HUES48 (cell line): ENCODE measurements around the gene TNKS1BP1.
"Not testable (repeated sequence)": the region's sequence is repeated elsewhere in the genome, so short reads cannot be mapped to it uniquely, and the experiment has no call there.

Experiments used
- H3K27ac ChIP-seq: one replicate; pipeline ENCODE4 v1.7.0; 2013; ENCODE audit warnings: low read depth, low read length, inconsistent platforms
- H3K27me3 ChIP-seq: 2 replicates; pipeline ENCODE4 v1.6.1; 2013; ENCODE audit warnings: mild to moderate bottlenecking, low read length; ENCODE audit not compliant: control insufficient read depth, insufficient read depth
- H3K36me3 ChIP-seq: 2 replicates; pipeline ENCODE4 v1.6.1; 2013; ENCODE audit warnings: low read length; ENCODE audit not compliant: control insufficient read depth, insufficient read depth
- H3K4me1 ChIP-seq: 2 replicates; pipeline ENCODE4 v1.6.1; 2013; ENCODE audit warnings: mild to moderate bottlenecking, low read length; ENCODE audit not compliant: control insufficient read depth, insufficient read depth
- H3K4me3 ChIP-seq: 2 replicates; pipeline ENCODE4 v1.5.1; 2013; ENCODE audit warnings: mild to moderate bottlenecking, low read depth, low read length
- H3K9ac ChIP-seq: 2 replicates; pipeline ENCODE4 v1.6.1; 2013; ENCODE audit warnings: mild to moderate bottlenecking, low read depth, low read length, moderate library complexity
- H3K9me3 ChIP-seq: 2 replicates; pipeline ENCODE4 v1.6.1; 2013; ENCODE audit warnings: low read length; ENCODE audit not compliant: control insufficient read depth, insufficient read depth

TNKS1BP1 gene

DNA sequence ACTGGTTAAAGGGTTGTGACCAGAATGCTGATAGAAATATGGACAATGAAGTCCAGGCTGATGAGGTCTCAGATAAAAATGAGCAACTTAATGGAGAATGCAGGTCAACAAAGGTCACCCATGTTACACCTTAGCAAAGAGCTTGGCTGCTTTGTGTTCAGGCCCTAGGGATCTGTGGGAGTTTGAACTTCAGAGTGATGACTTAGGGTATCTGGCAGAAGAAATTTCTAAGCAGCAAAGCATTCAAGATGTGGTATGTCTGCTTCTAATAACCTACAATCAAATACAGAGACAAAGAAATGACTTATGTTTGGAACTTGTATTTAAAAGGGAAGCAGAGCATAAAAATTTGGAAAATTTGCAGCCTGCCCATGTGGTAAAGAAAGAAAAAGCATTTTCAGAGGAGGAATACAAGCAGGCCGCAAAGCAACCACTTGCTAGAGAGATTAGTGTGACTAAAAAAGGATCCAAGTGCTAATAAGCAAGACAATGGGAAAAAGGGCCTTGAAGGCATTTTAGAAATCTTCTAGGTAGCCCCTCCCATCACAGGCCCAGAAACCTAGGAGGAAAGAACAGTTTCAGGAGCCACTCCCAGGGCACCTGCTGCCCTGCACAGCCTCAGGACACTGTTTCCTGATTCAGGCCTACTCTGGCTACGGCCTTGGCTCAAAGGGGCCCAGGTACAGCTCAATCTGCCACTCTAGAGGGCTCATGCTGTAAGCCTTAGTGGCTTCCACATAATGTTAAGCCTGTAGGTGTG, 41.3 kb downstream of the TNKS1BP1 start:
- Histone ChIP-seq H3K9ac (no peak overlapping the region), H3K27ac (peak overlapping the region; percentile 59), H3K9me3 (0 out of 2 replicates have a peak, but pooled peaks cover 3% of the 10 kb centered on the region)

GRCh38 chr11:57281546-57281945, 43.2 kb downstream of the TNKS1BP1 start:
- peaks cover 11% of the 10 kb centered on the region for H3K27me3 ChIP-seq
- not testable (repeated sequence) for H3K4me3 ChIP-seq, H3K9ac ChIP-seq

More for the DNA sequence above, 41.3 kb downstream of the TNKS1BP1 start:
- Histone ChIP-seq H3K36me3 (no peaks in the 10 kb centered on the region), H3K27me3 (no peaks in the 10 kb centered on the region), H3K4me3 (peak overlapping the region; percentile 7; the same call in 1 of the 2 replicates), H3K4me1 (peaks cover 18% of the 10 kb centered on the region)

GRCh38 chr11:57279116-57279515, 45.6 kb downstream of the TNKS1BP1 start:
- Histone ChIP-seq H3K4me3 (no peak overlapping the region), H3K9me3 (0 out of 2 replicates have a peak, but pooled peaks cover 3% of the 10 kb centered on the region), H3K36me3 (no peaks in the 10 kb centered on the region), H3K27me3 (peaks cover 11% of the 10 kb centered on the region), H3K4me1 (peaks cover 26% of the 10 kb centered on the region), H3K27ac (no peak overlapping the region), H3K9ac (no peak overlapping the region)

More at GRCh38 chr11:57281546-57281945, 43.2 kb downstream of the TNKS1BP1 start:
- not testable (repeated sequence) for H3K9me3 ChIP-seq, H3K36me3 ChIP-seq, H3K27ac ChIP-seq
- H3K4me1 ChIP-seq, result peaks cover 27% of the 10 kb centered on the region

DNA sequence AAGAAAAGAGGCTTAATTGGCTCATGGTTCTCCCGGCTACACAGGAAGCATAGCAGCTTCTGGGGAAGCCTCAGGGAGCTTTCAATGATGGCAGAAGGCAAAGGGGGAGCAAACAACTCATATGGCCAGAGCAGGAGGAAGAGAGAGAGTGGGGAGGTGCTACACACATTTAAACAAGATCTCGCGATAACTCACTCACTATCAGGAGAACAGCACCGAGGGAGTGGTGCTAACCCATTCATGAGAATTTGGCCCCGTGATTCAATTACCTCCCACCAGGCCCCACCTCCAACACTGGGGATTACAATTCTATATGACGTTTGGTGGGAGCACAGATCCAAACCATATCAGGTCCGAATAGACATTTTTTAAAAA, 46.0 kb downstream of the TNKS1BP1 start:
- Histone ChIP-seq H3K9me3 (0 out of 2 replicates have a peak, but pooled peaks cover 3% of the 10 kb centered on the region), H3K36me3 (no peaks in the 10 kb centered on the region), H3K4me1 (peaks cover 22% of the 10 kb centered on the region), H3K27me3 (peaks cover 11% of the 10 kb centered on the region), H3K4me3 (no peak overlapping the region), H3K9ac (no peak overlapping the region; the same call in 1 of the 2 replicates), H3K27ac (peak overlapping the region; percentile 62)

GRCh38 chr11:57277845-57278720, 46.7 kb downstream of the TNKS1BP1 start:
- Histone ChIP-seq H3K27ac (peak overlapping the region; percentile 62), H3K4me3 (peak overlapping the region; percentile 42; the same call in 1 of the 2 replicates), H3K9me3 (peaks cover 3% of the 10 kb centered on the region; the same call in 1 of the 2 replicates), H3K36me3 (no peaks in the 10 kb centered on the region), H3K27me3 (peaks cover 11% of the 10 kb centered on the region), H3K4me1 (peaks cover 16% of the 10 kb centered on the region), H3K9ac (peak overlapping the region; percentile 58)

GRCh38 chr11:57276971-57277675, 47.6 kb downstream of the TNKS1BP1 start:
- no peak overlapping the region for H3K4me3 ChIP-seq
- H3K9ac ChIP-seq, result peak overlapping the region; percentile 33; the same call in 1 of the 2 replicates
- no peaks in the 10 kb centered on the region for H3K36me3 ChIP-seq
- no peak overlapping the region for H3K27ac ChIP-seq
- peaks cover 3% of the 10 kb centered on the region; the same call in 1 of the 2 replicates for H3K9me3 ChIP-seq
- peaks cover 14% of the 10 kb centered on the region for H3K4me1 ChIP-seq
- peaks cover 11% of the 10 kb centered on the region for H3K27me3 ChIP-seq

GRCh38 chr11:57276169-57276970, 48.4 kb downstream of the TNKS1BP1 start:
- no peak overlapping the region for H3K9ac ChIP-seq
- H3K9me3 ChIP-seq, result peaks cover under 1% of the 10 kb centered on the region; the same call in 1 of the 2 replicates
- peaks cover 11% of the 10 kb centered on the region for H3K27me3 ChIP-seq
- H3K36me3 ChIP-seq, result no peaks in the 10 kb centered on the region
- H3K27ac ChIP-seq, result no peak overlapping the region
- peaks cover 14% of the 10 kb centered on the region for H3K4me1 ChIP-seq
- no peak overlapping the region for H3K4me3 ChIP-seq

- H3K36me3 ChIP-seq, result no peaks in the 10 kb centered on the region
Observed at GRCh38 chr11:57275582-57275981, 49.2 kb downstream of the TNKS1BP1 start.

GRCh38 chr11:57274904-57275498, 49.8 kb downstream of the TNKS1BP1 start:
- H3K4me3 ChIP-seq, result no peak overlapping the region
- H3K9ac ChIP-seq, result no peak overlapping the region
- no peaks in the 10 kb centered on the region for H3K36me3 ChIP-seq
- H3K27ac ChIP-seq, result no peak overlapping the region
- peaks cover 14% of the 10 kb centered on the region for H3K4me1 ChIP-seq
- no peaks in the 10 kb centered on the region; the same call in 1 of the 2 replicates for H3K9me3 ChIP-seq
- H3K27me3 ChIP-seq, result peaks cover 11% of the 10 kb centered on the region

More at GRCh38 chr11:57275582-57275981, 49.2 kb downstream of the TNKS1BP1 start:
- Histone ChIP-seq H3K27ac (no peak overlapping the region), H3K9ac (no peak overlapping the region), H3K27me3 (peaks cover 11% of the 10 kb centered on the region), H3K4me1 (peaks cover 14% of the 10 kb centered on the region), H3K9me3 (no peaks in the 10 kb centered on the region; the same call in 1 of the 2 replicates), H3K4me3 (no peak overlapping the region)
